Spleen (tissue), 11 donors: ENCODE measurements around the gene GLRX. TPM values are rescaled to one million over a fixed set of nuclear protein-coding genes. Genes with fewer than 3 reads are reported as not detected.

Source experiments
- DNase-seq: peaks from one replicate; pipeline ENCODE4 v3.0.0-alpha.2; 2020
- H3K27ac ChIP-seq, 8 donors: fragments of 200-600 bp; sonication (generic) in 7 of 8; 1 replicate in 4 of 8; 2 replicates in 4 of 8; pipeline versions ENCODE4 v1.5.0 to v1.8.0; 2016 to 2021; ENCODE audit warnings: inconsistent platforms in 4 of 8, mild to moderate bottlenecking in 4 of 8, moderate library complexity in 1 of 8
- H3K27me3 ChIP-seq, 7 donors: fragments of 200-600 bp; sonication (generic) in 6 of 7; replicated peaks in 1 of 7; 1 replicate in 4 of 7; 2 replicates in 3 of 7; pipeline versions ENCODE4 v1.5.0 to v1.8.0; 2016 to 2021; ENCODE audit warnings: inconsistent platforms in 3 of 7, mild to moderate bottlenecking in 1 of 7
- H3K36me3 ChIP-seq, 6 donors: fragments of 200-600 bp; sonication (generic) in 5 of 6; 1 replicate in 4 of 6; 2 replicates in 2 of 6; pipeline versions ENCODE4 v1.5.0 to v1.8.0; 2016 to 2021; ENCODE audit warnings: inconsistent platforms in 2 of 6
- H3K4me1 ChIP-seq, 6 donors: fragments of 200-600 bp; sonication (generic) in 5 of 6; 1 replicate in 3 of 6; 2 replicates in 3 of 6; pipeline versions ENCODE4 v1.5.0 to v1.8.0; 2016 to 2021; ENCODE audit warnings: inconsistent platforms in 3 of 6
- H3K4me3 ChIP-seq, 8 donors: fragments of 200-600 bp; sonication (generic) in 7 of 8; 1 replicate in 4 of 8; 2 replicates in 4 of 8; pipeline versions ENCODE4 v1.5.0 to v1.8.0; 2016 to 2021; ENCODE audit warnings: inconsistent platforms in 4 of 8, mild to moderate bottlenecking in 4 of 8, moderate library complexity in 2 of 8
- H3K9me3 ChIP-seq, 8 donors: fragments of 200-600 bp; sonication (generic) in 7 of 8; 1 replicate in 4 of 8; 2 replicates in 4 of 8; pipeline versions ENCODE4 v1.5.0 to v1.8.0; 2016 to 2021; ENCODE audit warnings: inconsistent platforms in 4 of 8
- POLR2A ChIP-seq, 3 donors: fragments of 450-650 bp; IDR thresholded peaks; one replicate each; pipeline ENCODE4 v1.5.1; 2017; ENCODE audit warnings: antibody characterized with exemption in 3 of 3, mild to moderate bottlenecking in 1 of 3
- POLR2AphosphoS5 ChIP-seq, 3 donors: sonication (generic); formaldehyde crosslinking; IDR thresholded peaks; one replicate each; pipeline ENCODE4 v1.5.1; 2017; ENCODE audit warnings: antibody characterized with exemption in 3 of 3
- WGBS, 5 donors: extraction: QIAGEN DNeasy Blood & Tissue Kit in 3 of 5; methylation state at CpG; one replicate each; pipeline versions ENCODE4 v1.1.5 to v1.1.7; 2013 to 2018; 5-methylcytosine and 5-hydroxymethylcytosine counted together
- intact Hi-C: fragments of 100-400 bp; cut with DNase I; formaldehyde crosslinking; loops from one replicate; pipeline ENCODE4 v1.15.0; 2023; ENCODE audit warnings: low total_unique reads
- polyA plus RNA-seq, 3 donors: library from polyadenylated mRNA; stranded (reverse); fragments of 200-250 nt; gene quantifications; one replicate each; pipeline ENCODE4 v1.2.1, GENCODE V29; 2013
- total RNA-seq, 7 donors: library from RNA; depleted of rRNA in 3 of 7; stranded (reverse); fragments of >200 nt in 3 of 7; fragmentation: NEBNext Ultra II Directional in 4 of 7; extraction: Animal tissue kit (Norgen Biotek cat#: 25700) in 4 of 7; gene quantifications; one replicate each; pipeline versions ENCODE4 v1.1.0 to v1.2.1, GENCODE V29; 2016 to 2021
- TF ChIP-seq, protein P1 (sequence below), 11 experiments: fragments of 200-600 bp in 7 of 11; fragments of 450-650 bp in 4 of 11; sonication (generic) in 4 of 11; IDR thresholded peaks in 8 of 11; conservative IDR thresholded peaks in 3 of 11; 1 replicate in 7 of 11; 2 replicates in 4 of 11; pipeline versions ENCODE4 v1.4.0 to v1.8.0; 2016 to 2021; ENCODE audit warnings: antibody characterized with exemption in 11 of 11, inconsistent platforms in 4 of 11, mild to moderate bottlenecking in 1 of 11
- donor health status: healthy with polysubstance abuse.
- donor health status: DM: no; HTN: no; CAD: no; lungs with moderate emphysema.
- donor health status: DM: no; HTN: no; CAD: no.
- donor health status: Bipolar disorder and iron deficiency.
- donor health status: healthy.
- donor health status: DM: no; HTN: no; CAD: no.
- donor health status: DM: yes; HTN: yes; CAD: no.

The GLRX gene
- total and polyA plus RNA-seq, 10 donors: 59.3 to 149 (median 88.2) TPM

DNA sequence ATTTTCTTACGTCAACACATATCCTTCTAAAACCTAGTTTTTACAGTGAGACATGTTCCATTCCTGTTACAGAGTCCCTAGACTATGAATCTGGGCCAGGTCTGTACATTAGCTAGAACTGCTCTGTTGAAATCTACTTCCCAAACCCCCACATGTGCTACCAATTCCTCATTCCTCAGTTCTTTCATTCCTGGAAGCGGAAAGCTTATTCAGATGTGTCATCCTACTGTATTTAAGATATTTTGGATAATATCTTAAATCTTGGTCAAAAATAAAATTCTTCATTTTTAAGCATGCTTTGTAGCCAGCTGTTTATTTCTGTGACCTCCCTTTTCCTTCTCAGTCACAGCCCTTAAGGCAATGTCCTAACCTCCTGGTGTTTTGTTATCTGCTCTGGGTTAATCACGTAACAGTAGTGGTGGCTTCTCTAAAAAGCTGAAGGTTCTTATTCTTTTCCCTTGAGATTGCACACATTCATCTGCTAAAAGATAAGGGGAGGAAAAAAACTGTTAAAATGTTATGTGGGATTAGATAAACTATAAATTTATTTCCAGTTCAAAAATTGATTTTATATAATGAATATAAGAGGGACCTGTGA is 35.6 kb downstream of the GLRX start:
- Histone ChIP-seq H3K4me1 (peaks cover 0 to 5% (median 0%) of the 10 kb centered on the region in 6 donors), H3K4me3 (no peak overlapping the region), H3K27me3 (no peaks in the 10 kb centered on the region), H3K9me3 (no peaks in the 10 kb centered on the region), H3K27ac (no peak overlapping the region), H3K36me3 (peaks cover 0 to 63% (median 5%) of the 10 kb centered on the region in 6 donors)
- no peak for DNase-seq
- intact Hi-C loops: no loop called here
- WGBS, 5 donors: 76 to 97% (median 91%) methylated on average over 3 of the region's 3 CpGs
- TF ChIP-seq, protein P1, sequence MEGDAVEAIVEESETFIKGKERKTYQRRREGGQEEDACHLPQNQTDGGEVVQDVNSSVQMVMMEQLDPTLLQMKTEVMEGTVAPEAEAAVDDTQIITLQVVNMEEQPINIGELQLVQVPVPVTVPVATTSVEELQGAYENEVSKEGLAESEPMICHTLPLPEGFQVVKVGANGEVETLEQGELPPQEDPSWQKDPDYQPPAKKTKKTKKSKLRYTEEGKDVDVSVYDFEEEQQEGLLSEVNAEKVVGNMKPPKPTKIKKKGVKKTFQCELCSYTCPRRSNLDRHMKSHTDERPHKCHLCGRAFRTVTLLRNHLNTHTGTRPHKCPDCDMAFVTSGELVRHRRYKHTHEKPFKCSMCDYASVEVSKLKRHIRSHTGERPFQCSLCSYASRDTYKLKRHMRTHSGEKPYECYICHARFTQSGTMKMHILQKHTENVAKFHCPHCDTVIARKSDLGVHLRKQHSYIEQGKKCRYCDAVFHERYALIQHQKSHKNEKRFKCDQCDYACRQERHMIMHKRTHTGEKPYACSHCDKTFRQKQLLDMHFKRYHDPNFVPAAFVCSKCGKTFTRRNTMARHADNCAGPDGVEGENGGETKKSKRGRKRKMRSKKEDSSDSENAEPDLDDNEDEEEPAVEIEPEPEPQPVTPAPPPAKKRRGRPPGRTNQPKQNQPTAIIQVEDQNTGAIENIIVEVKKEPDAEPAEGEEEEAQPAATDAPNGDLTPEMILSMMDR (IDR thresholded peaks at IDR 0.05 in 8 of 11, conservative IDR thresholded peaks at IDR 0.05 in 3 of 11): no peak
- TF ChIP-seq POLR2AphosphoS5 (IDR thresholded peaks at IDR 0.05) (no peak), POLR2A (IDR thresholded peaks at IDR 0.05) (no peak)

DNA sequence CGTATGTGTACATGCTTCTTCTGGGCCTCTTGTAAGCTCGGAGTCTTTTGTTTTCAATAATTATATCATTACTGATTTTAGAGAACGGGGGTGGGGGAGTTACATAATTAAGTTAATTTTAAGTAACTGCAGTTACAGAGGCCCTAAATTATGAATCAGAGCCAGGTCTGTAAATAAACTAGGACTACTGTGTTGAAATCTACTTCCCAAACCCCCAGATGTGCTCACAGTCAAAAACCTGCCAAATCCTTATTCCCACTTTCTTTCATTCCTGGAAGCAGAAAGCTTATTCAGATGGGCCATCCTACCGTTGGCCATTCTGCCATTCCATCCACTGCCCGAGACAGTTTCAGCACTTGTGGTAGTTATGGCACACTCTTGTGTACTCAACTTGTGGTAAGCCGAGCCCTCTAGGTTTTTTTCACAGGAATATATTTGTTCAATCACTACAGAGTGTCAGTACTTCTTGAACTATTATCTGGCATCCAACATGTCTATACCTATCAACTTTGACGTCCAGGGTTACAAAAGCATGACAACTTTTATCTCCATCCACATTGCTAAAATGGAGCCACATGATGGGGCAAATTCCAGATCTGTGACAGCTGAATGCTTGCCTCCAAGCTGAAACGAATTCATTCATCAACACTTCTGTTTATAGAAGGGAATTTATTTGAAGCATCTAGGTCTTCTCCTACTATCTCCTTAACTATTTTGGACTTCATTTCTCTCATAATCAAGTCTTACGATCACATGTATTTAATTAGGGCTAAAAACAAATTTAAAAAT is 37.8 kb downstream of the GLRX start:
- Histone ChIP-seq H3K9me3 (no peaks in the 10 kb centered on the region), H3K27me3 (no peaks in the 10 kb centered on the region), H3K36me3 (peaks cover 0 to 42% (median 2%) of the 10 kb centered on the region in 6 donors), H3K27ac (no peak overlapping the region), H3K4me1 (peaks cover 0 to 27% (median 11%) of the 10 kb centered on the region in 6 donors), H3K4me3 (no peak overlapping the region)
- TF ChIP-seq POLR2AphosphoS5 (IDR thresholded peaks at IDR 0.05): no peak
- TF ChIP-seq, protein P1 (IDR thresholded peaks at IDR 0.05 in 8 of 11, conservative IDR thresholded peaks at IDR 0.05 in 3 of 11): no peak
- no peak for TF ChIP-seq POLR2A (IDR thresholded peaks at IDR 0.05)
- intact Hi-C loops: no loop called here
- WGBS, 5 donors: 90 to 96% (median 95%) methylated on average over 9 of the region's 9 CpGs
- no peak for DNase-seq

DNA sequence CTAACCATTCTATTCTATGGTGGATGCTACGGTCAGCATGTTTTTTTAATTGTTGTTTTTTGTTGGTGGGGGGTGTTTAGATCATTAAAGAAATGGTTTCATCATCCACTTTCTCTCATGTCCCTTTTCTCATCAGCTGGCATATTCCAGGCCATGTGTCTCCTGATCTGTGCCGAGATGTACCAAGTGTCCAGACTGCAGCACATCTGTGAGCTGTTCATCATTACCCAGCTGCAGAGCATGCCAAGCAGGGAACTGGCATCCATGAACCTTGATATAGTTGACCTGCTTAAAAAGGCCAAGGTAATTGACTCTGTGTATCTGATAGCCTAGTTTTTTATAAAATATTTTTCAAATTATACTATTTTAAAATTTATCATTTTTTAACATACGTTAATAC is 38.9 kb downstream of the GLRX start:
- intact Hi-C loops: loop anchor here (2.0 kb wide), 1 partner anchor 63 kb away; no protein-coding TSS in a partner anchor
- Histone ChIP-seq H3K36me3 (peaks cover 0 to 33% (median 2%) of the 10 kb centered on the region in 6 donors), H3K9me3 (no peaks in the 10 kb centered on the region), H3K27me3 (no peaks in the 10 kb centered on the region), H3K4me1 (peaks cover 4 to 35% (median 16%) of the 10 kb centered on the region in 6 donors), H3K27ac (no peak overlapping the region), H3K4me3 (no peak overlapping the region)
- 93 to 97% (median 96%) methylated on average over 3 of the region's 3 CpGs for WGBS, 5 donors
- TF ChIP-seq POLR2A (IDR thresholded peaks at IDR 0.05) (no peak), POLR2AphosphoS5 (IDR thresholded peaks at IDR 0.05) (no peak)
- TF ChIP-seq, protein P1 (IDR thresholded peaks at IDR 0.05 in 8 of 11, conservative IDR thresholded peaks at IDR 0.05 in 3 of 11): no peak
- no peak for DNase-seq

DNA sequence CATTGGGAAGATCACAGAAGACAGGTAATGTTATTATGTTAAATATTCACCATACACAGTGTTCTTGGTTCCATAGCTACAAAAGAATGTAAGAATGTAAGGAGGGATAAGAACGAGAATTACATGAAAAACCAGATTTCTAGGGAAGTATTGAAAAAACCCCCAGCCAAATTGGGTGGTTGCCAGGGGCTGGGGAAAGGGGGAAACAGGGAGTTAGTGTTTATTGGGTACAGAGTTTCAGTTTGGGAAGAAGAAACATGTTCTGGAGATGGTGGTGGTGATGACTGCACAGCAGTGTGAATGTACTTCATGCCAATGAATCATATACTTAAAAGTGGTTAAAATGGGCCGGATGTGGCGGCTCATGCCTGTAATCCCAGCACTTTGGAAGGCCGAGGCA is 40.3 kb downstream of the GLRX start:
- Histone ChIP-seq H3K4me3 (no peak overlapping the region), H3K27me3 (no peaks in the 10 kb centered on the region), H3K27ac (no peak overlapping the region), H3K9me3 (no peaks in the 10 kb centered on the region), H3K36me3 (peaks cover 0 to 21% (median 2%) of the 10 kb centered on the region in 6 donors), H3K4me1 (peaks cover 4 to 34% (median 16%) of the 10 kb centered on the region in 6 donors)
- WGBS, 5 donors: 89 to 98% (median 90%) methylated on average over 3 to 4 of the region's 4 CpGs
- TF ChIP-seq, protein P1 (IDR thresholded peaks at IDR 0.05 in 8 of 11, conservative IDR thresholded peaks at IDR 0.05 in 3 of 11): no peak
- TF ChIP-seq POLR2AphosphoS5 (IDR thresholded peaks at IDR 0.05): no peak
- TF ChIP-seq POLR2A (IDR thresholded peaks at IDR 0.05): no peak
- intact Hi-C loops: loop anchor here (2.0 kb wide), 1 partner anchor 65 kb away; no protein-coding TSS in a partner anchor
- no peak for DNase-seq
